ENCODE data around the gene ACTL7A.
"Not testable (repeated sequence)": the region's sequence is repeated elsewhere in the genome, so short reads cannot be mapped to it uniquely, and the experiment has no call there.

Gene ACTL7A

GRCh38 chr9:108835831-108836230, 26.2 kb upstream of the ACTL7A start:
- Histone ChIP-seq H3K27ac (ENCODE audit: low read depth, low read length) (no peak overlapping the region), H3K27me3 (ENCODE audit: control insufficient read depth in 5 of 5, insufficient read depth in 4 of 5, low read length in 5 of 5) (no peaks in the 10 kb centered on the region), H3K4me3 (ENCODE audit: low read depth in 1 of 5, low read length in 5 of 5) (no peak overlapping the region), H3K4me1 (ENCODE audit: control insufficient read depth in 5 of 5, insufficient read depth in 5 of 5, low read length in 5 of 5) (peaks cover 0 to 11% (median 0%) of the 10 kb centered on the region in 5 donors), H3K9me3 (ENCODE audit: control insufficient read depth in 5 of 5, low read length in 5 of 5) (no peaks in the 10 kb centered on the region), H3K9ac (ENCODE audit: low read length in 5 of 5) (no peak overlapping the region), H3K36me3 (ENCODE audit: control insufficient read depth in 5 of 5, insufficient read depth in 5 of 5, low read length in 5 of 5) (no peaks in the 10 kb centered on the region)

DNA sequence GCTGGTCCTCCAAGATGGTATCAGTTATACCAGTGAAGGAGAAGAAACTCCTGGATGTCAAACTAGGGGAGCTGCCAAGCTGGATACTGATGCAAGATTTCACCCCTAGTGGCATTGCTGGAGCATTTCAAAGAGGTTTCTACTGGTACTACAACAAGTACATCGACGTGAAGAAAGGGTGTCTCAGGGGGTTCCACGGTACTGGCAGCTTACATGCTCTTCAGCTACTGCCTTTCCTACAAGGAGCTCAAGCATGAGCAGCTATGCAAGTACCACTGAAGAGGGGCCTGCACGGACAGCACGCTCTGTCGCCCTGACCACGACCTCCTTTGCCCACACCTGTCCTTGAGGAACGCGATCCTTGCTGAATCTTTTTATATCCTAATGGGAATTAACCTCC, 25.7 kb upstream of the ACTL7A start:
- no peak overlapping the region for H3K4me3 ChIP-seq (ENCODE audit: low read depth in 1 of 5, low read length in 5 of 5)
- H3K27ac ChIP-seq (ENCODE audit: low read depth, low read length), result no peak overlapping the region
- no peaks in the 10 kb centered on the region for H3K27me3 ChIP-seq (ENCODE audit: control insufficient read depth in 5 of 5, insufficient read depth in 4 of 5, low read length in 5 of 5)

DNA sequence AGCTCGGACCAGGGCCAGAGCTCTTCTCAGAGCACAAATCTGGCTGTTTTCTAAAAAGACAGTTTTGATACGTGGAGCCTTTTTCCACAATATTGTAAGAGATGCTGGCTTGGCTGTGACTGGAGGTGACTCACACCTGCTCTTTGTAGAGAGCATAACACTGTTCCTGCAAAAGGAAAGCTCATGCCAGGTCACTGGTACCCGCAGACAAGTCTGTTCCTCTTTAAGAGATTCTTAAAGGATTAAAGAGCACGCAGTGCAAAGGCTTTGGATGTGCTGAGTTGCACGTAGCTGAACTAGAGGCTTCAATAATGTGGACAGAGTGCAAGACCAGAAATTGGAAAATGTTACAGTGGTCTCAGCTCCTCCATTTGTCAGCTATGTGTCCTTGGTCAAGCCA, 25.3 kb upstream of the ACTL7A start:
- Histone ChIP-seq H3K27ac (ENCODE audit: low read depth, low read length) (no peak overlapping the region), H3K9me3 (ENCODE audit: control insufficient read depth in 5 of 5, low read length in 5 of 5) (no peaks in the 10 kb centered on the region)

More for the DNA sequence above, 25.7 kb upstream of the ACTL7A start:
- Histone ChIP-seq H3K9ac (ENCODE audit: low read length in 5 of 5) (no peak overlapping the region), H3K36me3 (ENCODE audit: control insufficient read depth in 5 of 5, insufficient read depth in 5 of 5, low read length in 5 of 5) (no peaks in the 10 kb centered on the region), H3K9me3 (ENCODE audit: control insufficient read depth in 5 of 5, low read length in 5 of 5) (no peaks in the 10 kb centered on the region), H3K4me1 (ENCODE audit: control insufficient read depth in 5 of 5, insufficient read depth in 5 of 5, low read length in 5 of 5) (peaks cover 0 to 9% (median 0%) of the 10 kb centered on the region in 5 donors)

DNA sequence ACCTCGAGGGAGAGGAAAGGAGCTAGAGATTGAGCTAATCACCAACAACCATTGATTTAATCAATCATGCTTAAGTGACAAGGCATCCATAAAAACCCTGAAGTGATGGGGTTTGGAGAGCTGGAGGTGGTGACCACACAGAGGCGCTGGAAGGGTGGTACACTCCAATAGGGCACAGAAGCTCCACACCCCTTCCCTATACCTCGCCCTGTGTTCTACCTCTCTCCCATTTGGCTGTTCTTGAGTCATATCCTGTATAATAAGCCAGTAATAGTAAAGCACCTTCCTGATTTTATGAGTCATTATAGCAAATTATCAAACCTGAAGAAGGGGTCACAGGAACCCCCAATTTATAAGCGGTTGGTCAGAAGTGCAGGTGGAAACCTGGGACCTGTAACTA, 24.5 kb upstream of the ACTL7A start:
- Histone ChIP-seq H3K9me3 (ENCODE audit: control insufficient read depth in 5 of 5, low read length in 5 of 5) (no peaks in the 10 kb centered on the region), H3K4me1 (ENCODE audit: control insufficient read depth in 5 of 5, insufficient read depth in 5 of 5, low read length in 5 of 5) (peaks cover 0 to 9% (median 0%) of the 10 kb centered on the region in 5 donors), H3K27ac (ENCODE audit: low read depth, low read length) (no peak overlapping the region), H3K4me3 (ENCODE audit: low read depth in 1 of 5, low read length in 5 of 5) (no peak overlapping the region), H3K36me3 (ENCODE audit: control insufficient read depth in 5 of 5, insufficient read depth in 5 of 5, low read length in 5 of 5) (no peaks in the 10 kb centered on the region), H3K27me3 (ENCODE audit: control insufficient read depth in 5 of 5, insufficient read depth in 4 of 5, low read length in 5 of 5) (no peaks in the 10 kb centered on the region), H3K9ac (ENCODE audit: low read length in 5 of 5) (no peak overlapping the region)

More for the DNA sequence above, 25.3 kb upstream of the ACTL7A start:
- Histone ChIP-seq H3K27me3 (ENCODE audit: control insufficient read depth in 5 of 5, insufficient read depth in 4 of 5, low read length in 5 of 5) (no peaks in the 10 kb centered on the region), H3K4me1 (ENCODE audit: control insufficient read depth in 5 of 5, insufficient read depth in 5 of 5, low read length in 5 of 5) (peaks cover 0 to 9% (median 0%) of the 10 kb centered on the region in 5 donors), H3K9ac (ENCODE audit: low read length in 5 of 5) (no peak overlapping the region), H3K36me3 (ENCODE audit: control insufficient read depth in 5 of 5, insufficient read depth in 5 of 5, low read length in 5 of 5) (no peaks in the 10 kb centered on the region), H3K4me3 (ENCODE audit: low read depth in 1 of 5, low read length in 5 of 5) (no peak overlapping the region)

GRCh38 chr9:108838017-108838416, 24.0 kb upstream of the ACTL7A start:
- no peak overlapping the region for H3K27ac ChIP-seq (ENCODE audit: low read depth, low read length)

DNA sequence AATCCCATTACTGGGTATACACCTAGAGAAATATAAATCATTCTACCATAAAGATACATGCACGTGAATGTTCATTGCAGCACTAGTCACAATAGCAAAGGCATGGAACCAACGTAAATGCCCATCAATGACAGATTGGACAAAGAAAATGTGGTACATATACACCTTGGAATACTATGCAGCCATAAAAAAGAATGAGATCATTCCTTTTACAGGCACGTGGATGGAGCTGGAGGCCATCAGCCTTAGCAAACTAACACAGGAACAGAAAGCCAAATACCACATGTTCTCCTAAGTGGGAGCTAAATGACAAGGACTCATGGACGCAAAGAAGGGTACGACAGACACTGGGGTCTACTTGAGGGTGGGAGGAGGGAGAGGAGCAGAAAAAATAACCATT, 22.5 kb upstream of the ACTL7A start:
- not testable (repeated sequence) for H3K27ac ChIP-seq (ENCODE audit: low read depth, low read length); H3K36me3 ChIP-seq (ENCODE audit: control insufficient read depth in 5 of 5, insufficient read depth in 5 of 5, low read length in 5 of 5); H3K27me3 ChIP-seq (ENCODE audit: control insufficient read depth in 5 of 5, insufficient read depth in 4 of 5, low read length in 5 of 5); H3K9ac ChIP-seq (ENCODE audit: low read length in 5 of 5); H3K4me3 ChIP-seq (ENCODE audit: low read depth in 1 of 5, low read length in 5 of 5); H3K9me3 ChIP-seq (ENCODE audit: control insufficient read depth in 5 of 5, low read length in 5 of 5)
- peaks cover 0 to 14% (median 7%) of the 10 kb centered on the region in 5 donors for H3K4me1 ChIP-seq (ENCODE audit: control insufficient read depth in 5 of 5, insufficient read depth in 5 of 5, low read length in 5 of 5)

More at GRCh38 chr9:108838017-108838416, 24.0 kb upstream of the ACTL7A start:
- Histone ChIP-seq H3K4me1 (ENCODE audit: control insufficient read depth in 5 of 5, insufficient read depth in 5 of 5, low read length in 5 of 5) (peaks cover 0 to 12% (median 0%) of the 10 kb centered on the region in 5 donors), H3K27me3 (ENCODE audit: control insufficient read depth in 5 of 5, insufficient read depth in 4 of 5, low read length in 5 of 5) (no peaks in the 10 kb centered on the region), H3K9ac (ENCODE audit: low read length in 5 of 5) (no peak overlapping the region), H3K4me3 (ENCODE audit: low read depth in 1 of 5, low read length in 5 of 5) (no peak overlapping the region), H3K9me3 (ENCODE audit: control insufficient read depth in 5 of 5, low read length in 5 of 5) (no peaks in the 10 kb centered on the region), H3K36me3 (ENCODE audit: control insufficient read depth in 5 of 5, insufficient read depth in 5 of 5, low read length in 5 of 5) (no peaks in the 10 kb centered on the region)

DNA sequence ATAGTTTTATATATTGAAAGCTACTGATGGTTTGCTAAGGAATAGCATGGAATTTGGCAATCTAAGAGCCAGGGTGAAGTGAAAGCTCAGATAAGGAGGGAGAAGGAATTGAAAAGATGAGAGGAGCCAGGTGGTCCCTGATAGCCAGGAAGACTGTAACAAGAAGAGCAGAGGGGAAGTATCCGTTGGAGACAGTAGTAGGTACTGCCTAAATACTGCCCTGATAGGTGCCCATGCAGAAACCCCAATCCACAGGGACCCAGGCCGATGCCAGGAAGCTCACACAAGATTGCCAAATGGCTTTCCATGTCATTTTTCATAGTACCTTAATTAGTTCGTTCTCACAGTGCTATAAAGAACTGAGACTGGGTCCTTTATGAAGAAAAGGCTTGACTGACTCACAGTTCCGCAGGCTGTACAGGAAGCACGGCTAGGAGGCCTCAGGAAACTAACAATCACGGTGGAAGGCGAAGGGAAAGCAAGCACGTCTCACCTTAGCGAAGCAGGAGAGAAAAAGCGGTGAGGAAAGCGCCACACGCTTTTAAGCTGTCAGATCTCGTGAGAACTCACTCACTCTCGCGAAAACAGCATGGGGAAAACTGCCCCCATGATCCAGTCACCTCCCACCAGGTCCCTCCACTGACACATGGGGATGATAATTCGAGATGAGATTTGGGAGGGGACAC, 19.3 kb upstream of the ACTL7A start:
- Histone ChIP-seq H3K9ac (ENCODE audit: low read length in 5 of 5) (no peak overlapping the region), H3K36me3 (ENCODE audit: control insufficient read depth in 5 of 5, insufficient read depth in 5 of 5, low read length in 5 of 5) (no peaks in the 10 kb centered on the region), H3K27me3 (ENCODE audit: control insufficient read depth in 5 of 5, insufficient read depth in 4 of 5, low read length in 5 of 5) (no peaks in the 10 kb centered on the region), H3K9me3 (ENCODE audit: control insufficient read depth in 5 of 5, low read length in 5 of 5) (no peaks in the 10 kb centered on the region), H3K4me3 (ENCODE audit: low read depth in 1 of 5, low read length in 5 of 5) (peak overlapping the region in 3 of 5 donors; percentile 1 to 43 (median 37)), H3K27ac (ENCODE audit: low read depth, low read length) (no peak overlapping the region), H3K4me1 (ENCODE audit: control insufficient read depth in 5 of 5, insufficient read depth in 5 of 5, low read length in 5 of 5) (peaks cover 0 to 18% (median 12%) of the 10 kb centered on the region in 5 donors)

- Histone ChIP-seq H3K27me3 (ENCODE audit: control insufficient read depth in 5 of 5, insufficient read depth in 4 of 5, low read length in 5 of 5) (no peaks in the 10 kb centered on the region), H3K4me3 (ENCODE audit: low read depth in 1 of 5, low read length in 5 of 5) (no peak overlapping the region), H3K9ac (ENCODE audit: low read length in 5 of 5) (no peak overlapping the region), H3K27ac (ENCODE audit: low read depth, low read length) (no peak overlapping the region), H3K4me1 (ENCODE audit: control insufficient read depth in 5 of 5, insufficient read depth in 5 of 5, low read length in 5 of 5) (peaks cover 0 to 24% (median 12%) of the 10 kb centered on the region in 5 donors), H3K36me3 (ENCODE audit: control insufficient read depth in 5 of 5, insufficient read depth in 5 of 5, low read length in 5 of 5) (no peaks in the 10 kb centered on the region), H3K9me3 (ENCODE audit: control insufficient read depth in 5 of 5, low read length in 5 of 5) (no peaks in the 10 kb centered on the region)
Observed at GRCh38 chr9:108844391-108844790, 17.7 kb upstream of the ACTL7A start.

GRCh38 chr9:108844856-108845255, 17.2 kb upstream of the ACTL7A start:
- no peaks in the 10 kb centered on the region for H3K36me3 ChIP-seq (ENCODE audit: control insufficient read depth in 5 of 5, insufficient read depth in 5 of 5, low read length in 5 of 5)
- no peak overlapping the region for H3K27ac ChIP-seq (ENCODE audit: low read depth, low read length)
- no peak overlapping the region for H3K4me3 ChIP-seq (ENCODE audit: low read depth in 1 of 5, low read length in 5 of 5)
- no peaks in the 10 kb centered on the region for H3K27me3 ChIP-seq (ENCODE audit: control insufficient read depth in 5 of 5, insufficient read depth in 4 of 5, low read length in 5 of 5)
- H3K9ac ChIP-seq (ENCODE audit: low read length in 5 of 5), result no peak overlapping the region
- peaks cover 0 to 29% (median 14%) of the 10 kb centered on the region in 5 donors for H3K4me1 ChIP-seq (ENCODE audit: control insufficient read depth in 5 of 5, insufficient read depth in 5 of 5, low read length in 5 of 5)
- no peaks in the 10 kb centered on the region for H3K9me3 ChIP-seq (ENCODE audit: control insufficient read depth in 5 of 5, low read length in 5 of 5)

- Histone ChIP-seq H3K4me3 (ENCODE audit: low read depth in 1 of 5, low read length in 5 of 5) (no peak overlapping the region), H3K27ac (ENCODE audit: low read depth, low read length) (no peak overlapping the region), H3K4me1 (ENCODE audit: control insufficient read depth in 5 of 5, insufficient read depth in 5 of 5, low read length in 5 of 5) (peaks cover 0 to 30% (median 14%) of the 10 kb centered on the region in 5 donors), H3K9me3 (ENCODE audit: control insufficient read depth in 5 of 5, low read length in 5 of 5) (no peaks in the 10 kb centered on the region), H3K27me3 (ENCODE audit: control insufficient read depth in 5 of 5, insufficient read depth in 4 of 5, low read length in 5 of 5) (no peaks in the 10 kb centered on the region), H3K36me3 (ENCODE audit: control insufficient read depth in 5 of 5, insufficient read depth in 5 of 5, low read length in 5 of 5) (no peaks in the 10 kb centered on the region), H3K9ac (ENCODE audit: low read length in 5 of 5) (no peak overlapping the region)
Observed at GRCh38 chr9:108845507-108845906, 16.6 kb upstream of the ACTL7A start.
